Stomach smooth muscle (tissue), 2 donors: ENCODE data around the gene KCNG4.
"Not testable (repeated sequence)": the region's sequence is repeated elsewhere in the genome, so short reads cannot be mapped to it uniquely, and the experiment has no call there.

Experiments used
- H3K27ac ChIP-seq: one replicate; pipeline ENCODE4 v1.7.0; 2013; ENCODE audit warnings: mild to moderate bottlenecking, low read length, inconsistent platforms
- H3K27me3 ChIP-seq, 2 donors: one replicate each; pipeline ENCODE4 v1.7.0; 2013; ENCODE audit warnings: low read length in 2 of 2; ENCODE audit not compliant: insufficient read depth in 2 of 2, control insufficient read depth in 1 of 2
- H3K36me3 ChIP-seq, 2 donors: one replicate each; pipeline ENCODE4 v1.7.0; 2013; ENCODE audit warnings: low read length in 2 of 2; ENCODE audit not compliant: control insufficient read depth in 2 of 2, insufficient read depth in 2 of 2
- H3K4me1 ChIP-seq: one replicate; pipeline ENCODE4 v1.7.0; 2013; ENCODE audit warnings: low read length; ENCODE audit not compliant: control insufficient read depth, insufficient read depth
- H3K4me3 ChIP-seq, 2 donors: one replicate each; pipeline ENCODE4 v1.7.0; 2013; ENCODE audit warnings: low read length in 2 of 2
- H3K9ac ChIP-seq, 2 donors: one replicate each; pipeline ENCODE4 v1.7.0; 2013; ENCODE audit warnings: low read length in 2 of 2, mild to moderate bottlenecking in 1 of 2
- H3K9me3 ChIP-seq, 2 donors: one replicate each; pipeline ENCODE4 v1.7.0; 2013; ENCODE audit warnings: low read length in 2 of 2; ENCODE audit not compliant: control insufficient read depth in 2 of 2
- donor health status: healthy.
- donor health status: Pancreatic carcinoma.

Gene KCNG4

DNA sequence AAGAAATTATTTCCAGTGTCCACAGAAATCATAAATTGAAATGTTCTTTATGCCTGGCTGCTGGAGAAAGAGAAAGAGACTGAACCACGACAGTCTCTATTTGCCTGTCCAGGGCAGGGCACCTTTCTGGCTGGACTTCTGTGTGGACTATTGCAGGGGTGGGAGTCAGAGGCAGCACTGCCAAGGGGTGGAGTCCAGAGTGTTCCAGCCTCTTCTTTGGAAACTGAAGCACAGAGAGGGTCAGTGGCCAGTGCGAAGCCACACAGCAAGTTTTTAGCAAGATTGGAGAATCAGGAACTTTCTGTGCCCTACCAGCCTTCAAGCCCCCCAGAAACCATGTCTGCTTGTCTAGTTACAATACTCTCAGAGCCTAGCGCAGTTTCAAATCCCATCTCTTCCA lies 15.3 kb downstream of the KCNG4 start:
- H3K27ac ChIP-seq, result no peak overlapping the region
- H3K9ac ChIP-seq, result no peak overlapping the region
- H3K4me3 ChIP-seq, result no peak overlapping the region
- peaks cover 0 to 7% of the 10 kb centered on the region in 2 donors for H3K27me3 ChIP-seq
- H3K36me3 ChIP-seq, result no peaks in the 10 kb centered on the region
- peaks cover 9% of the 10 kb centered on the region for H3K4me1 ChIP-seq
- no peaks in the 10 kb centered on the region for H3K9me3 ChIP-seq

DNA sequence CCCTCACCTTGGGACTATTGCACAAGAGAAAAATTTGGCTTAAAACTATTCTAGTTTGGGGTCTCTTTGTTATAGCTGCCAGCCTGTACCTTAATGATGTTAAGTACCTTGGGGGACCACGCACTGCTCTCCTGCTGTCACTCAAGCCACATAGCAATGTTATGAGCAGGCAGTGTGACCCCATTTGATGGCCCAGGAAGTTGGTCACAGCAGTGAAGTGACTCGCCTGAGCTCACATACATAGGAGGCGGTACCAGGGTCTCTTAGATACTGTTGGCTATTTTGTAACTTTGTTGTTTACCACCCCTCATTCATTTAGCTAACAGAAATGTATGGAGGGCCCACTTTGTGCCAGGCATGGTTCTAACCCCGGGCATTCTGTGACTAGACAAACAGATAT lies 16.4 kb downstream of the KCNG4 start:
- Histone ChIP-seq H3K9me3 (no peaks in the 10 kb centered on the region), H3K36me3 (no peaks in the 10 kb centered on the region), H3K27ac (no peak overlapping the region), H3K27me3 (peaks cover 0 to 7% of the 10 kb centered on the region in 2 donors), H3K4me1 (peaks cover 6% of the 10 kb centered on the region), H3K4me3 (no peak overlapping the region), H3K9ac (no peak overlapping the region)

DNA sequence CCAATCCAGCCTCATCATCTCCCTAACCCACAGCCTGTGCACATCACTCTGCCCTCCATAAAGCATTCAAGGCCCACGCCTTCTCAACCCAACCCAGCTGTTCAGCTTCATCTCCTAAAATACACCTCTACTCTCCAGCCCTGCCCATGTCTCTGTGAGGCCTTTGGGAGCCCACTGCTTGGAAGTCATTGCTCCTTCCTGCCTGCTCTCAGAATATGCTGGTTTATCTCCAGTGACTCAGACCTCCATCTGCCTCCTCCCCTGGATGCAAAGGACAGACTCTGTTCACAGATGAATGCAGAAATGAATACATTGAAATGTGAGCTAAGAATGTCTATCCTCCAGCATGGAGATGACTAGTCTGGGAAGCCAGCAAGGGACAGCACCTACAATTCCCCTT lies 19.0 kb downstream of the KCNG4 start:
- Histone ChIP-seq H3K4me1 (no peaks in the 10 kb centered on the region), H3K4me3 (no peak overlapping the region), H3K9ac (no peak overlapping the region), H3K36me3 (no peaks in the 10 kb centered on the region), H3K27me3 (peaks cover 0 to 5% of the 10 kb centered on the region in 2 donors), H3K9me3 (no peaks in the 10 kb centered on the region), H3K27ac (no peak overlapping the region)

DNA sequence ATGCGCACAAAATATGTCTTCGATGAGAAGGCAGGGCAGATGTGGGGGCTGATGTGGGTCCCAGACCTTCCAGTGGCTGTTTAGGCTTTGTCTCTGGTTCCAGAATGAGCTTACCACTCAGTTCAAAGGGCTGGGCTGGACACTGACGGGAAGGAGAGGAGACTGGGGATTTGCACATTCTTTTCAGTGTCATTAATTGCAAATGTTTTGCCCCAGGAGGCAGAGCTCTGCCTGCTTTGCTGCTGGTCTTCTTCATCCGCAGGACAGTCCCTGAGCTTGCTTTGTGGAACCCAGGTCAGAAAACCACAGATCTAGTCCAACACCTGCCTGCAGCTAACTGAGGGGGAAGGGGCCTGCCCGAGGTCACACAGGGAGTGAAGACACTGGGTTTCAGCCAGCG lies 20.9 kb downstream of the KCNG4 start:
- Histone ChIP-seq H3K4me1 (no peaks in the 10 kb centered on the region), H3K9ac (no peak overlapping the region), H3K4me3 (no peak overlapping the region)

DNA sequence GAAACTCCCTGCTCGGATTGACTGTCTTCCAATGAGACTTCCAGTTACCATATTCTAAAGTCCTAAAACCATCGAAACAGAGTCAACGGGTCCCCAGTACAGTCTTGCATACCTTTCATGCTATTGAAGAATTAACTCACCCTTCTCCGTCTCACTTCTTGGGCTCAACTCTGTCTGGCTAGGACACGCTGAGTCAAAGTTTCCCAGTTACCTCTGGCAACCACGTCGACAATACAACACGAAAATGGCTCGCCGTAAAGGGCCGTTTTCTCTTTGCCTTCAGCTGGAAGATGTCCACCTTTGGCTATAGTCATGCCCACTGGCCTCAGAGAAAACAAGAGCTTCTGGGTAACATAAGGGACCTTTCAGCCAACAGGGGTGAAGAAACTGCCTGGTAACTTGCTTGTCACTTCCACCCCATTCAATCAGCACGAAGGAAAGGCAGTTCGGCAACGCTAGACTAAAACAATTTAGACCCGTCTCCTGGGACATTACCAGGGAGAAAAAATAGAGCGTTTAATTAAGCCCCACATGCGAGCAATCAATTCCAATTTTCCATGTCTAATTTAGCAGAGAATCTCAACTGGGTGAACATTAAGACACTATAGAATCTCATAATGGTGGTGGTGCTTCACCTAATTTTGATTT lies 21.5 kb downstream of the KCNG4 start:
- no peak overlapping the region for H3K9ac ChIP-seq
- no peak overlapping the region for H3K4me3 ChIP-seq
- no peaks in the 10 kb centered on the region for H3K9me3 ChIP-seq
- H3K27ac ChIP-seq, result no peak overlapping the region
- peaks cover 0 to 2% of the 10 kb centered on the region in 2 donors for H3K27me3 ChIP-seq
- no peaks in the 10 kb centered on the region for H3K4me1 ChIP-seq
- no peaks in the 10 kb centered on the region for H3K36me3 ChIP-seq

More for the DNA sequence above, 20.9 kb downstream of the KCNG4 start:
- Histone ChIP-seq H3K36me3 (no peaks in the 10 kb centered on the region), H3K9me3 (no peaks in the 10 kb centered on the region), H3K27ac (no peak overlapping the region), H3K27me3 (peaks cover 0 to 2% of the 10 kb centered on the region in 2 donors)

DNA sequence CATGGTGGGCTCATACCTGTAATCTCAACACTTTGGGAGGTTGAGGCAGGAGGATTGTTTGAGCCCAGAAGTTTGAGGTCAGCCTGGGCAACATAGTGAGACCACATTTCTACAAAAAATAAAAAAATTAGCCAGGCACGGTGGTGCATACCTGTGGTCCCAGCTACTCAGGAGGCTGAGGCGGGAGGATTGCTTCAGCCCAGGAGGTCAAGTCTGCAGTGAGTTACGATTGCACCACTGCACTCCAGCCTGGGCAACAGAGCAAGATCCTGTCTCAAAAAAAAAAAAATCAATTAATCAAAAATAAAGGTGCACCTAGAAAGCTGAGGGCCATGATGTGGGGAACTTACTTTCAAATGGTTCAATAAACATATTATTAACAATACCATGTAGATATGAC lies 23.7 kb downstream of the KCNG4 start:
- H3K27me3 ChIP-seq, H3K4me3 ChIP-seq, H3K4me1 ChIP-seq, H3K36me3 ChIP-seq, H3K9me3 ChIP-seq, H3K9ac ChIP-seq, H3K27ac ChIP-seq: not testable (repeated sequence)

DNA sequence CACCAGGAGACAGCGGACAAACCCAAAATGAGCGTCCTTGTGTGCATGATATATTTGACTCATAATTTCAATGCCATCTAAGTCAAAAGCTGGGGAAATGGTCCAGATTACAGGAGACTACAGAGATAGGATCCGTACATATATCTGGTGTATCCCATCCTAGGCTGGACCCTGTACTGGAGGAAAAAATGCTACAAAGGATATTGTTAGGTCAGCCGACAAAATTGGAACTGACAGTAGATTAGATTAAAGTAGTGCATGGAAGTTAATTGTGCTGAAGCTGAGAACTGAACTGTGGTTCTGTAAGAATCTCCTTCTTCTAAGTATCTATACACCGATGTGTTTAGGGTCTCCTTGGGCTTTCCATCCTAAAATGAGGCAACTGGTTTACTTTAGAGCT lies 24.3 kb downstream of the KCNG4 start:
- no peaks in the 10 kb centered on the region for H3K9me3 ChIP-seq
- peaks cover 0 to 2% of the 10 kb centered on the region in 2 donors for H3K27me3 ChIP-seq
- no peaks in the 10 kb centered on the region for H3K4me1 ChIP-seq
- no peak overlapping the region for H3K9ac ChIP-seq
- H3K36me3 ChIP-seq, result no peaks in the 10 kb centered on the region
- H3K27ac ChIP-seq, result no peak overlapping the region
- no peak overlapping the region for H3K4me3 ChIP-seq

DNA sequence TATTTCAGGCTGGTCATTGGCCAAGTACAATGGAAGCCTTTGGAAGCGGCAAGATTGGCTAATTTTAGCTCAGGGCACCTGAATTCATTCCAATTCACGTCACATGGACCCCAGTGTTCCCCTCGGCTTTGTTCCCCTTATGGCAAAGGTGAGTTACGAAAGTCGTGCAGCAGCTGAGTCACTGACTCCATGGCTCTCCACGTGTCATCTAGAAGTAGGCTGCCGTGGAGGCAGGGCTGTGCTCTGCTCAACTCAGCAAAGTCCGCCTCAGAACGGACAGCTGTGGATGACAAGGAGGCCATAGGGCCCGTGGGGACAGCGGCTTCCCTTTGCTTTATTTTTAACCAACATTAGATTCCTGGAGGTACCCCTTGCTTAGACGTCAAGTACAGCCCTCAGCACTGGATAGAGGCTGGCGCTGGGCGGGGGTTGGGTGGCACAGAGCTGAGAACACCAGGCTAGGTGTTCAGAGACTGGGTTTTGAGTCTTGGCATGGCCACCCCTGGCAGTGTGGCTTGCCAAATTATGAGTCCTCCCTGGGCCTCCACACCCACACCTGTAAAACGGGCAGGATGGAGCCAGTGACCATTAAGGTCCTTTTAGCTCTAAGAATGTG lies 25.3 kb downstream of the KCNG4 start:
- Histone ChIP-seq H3K27ac (no peak overlapping the region), H3K27me3 (peaks cover 0 to 2% of the 10 kb centered on the region in 2 donors), H3K9me3 (no peaks in the 10 kb centered on the region), H3K9ac (no peak overlapping the region), H3K4me3 (no peak overlapping the region), H3K4me1 (no peaks in the 10 kb centered on the region), H3K36me3 (no peaks in the 10 kb centered on the region)

DNA sequence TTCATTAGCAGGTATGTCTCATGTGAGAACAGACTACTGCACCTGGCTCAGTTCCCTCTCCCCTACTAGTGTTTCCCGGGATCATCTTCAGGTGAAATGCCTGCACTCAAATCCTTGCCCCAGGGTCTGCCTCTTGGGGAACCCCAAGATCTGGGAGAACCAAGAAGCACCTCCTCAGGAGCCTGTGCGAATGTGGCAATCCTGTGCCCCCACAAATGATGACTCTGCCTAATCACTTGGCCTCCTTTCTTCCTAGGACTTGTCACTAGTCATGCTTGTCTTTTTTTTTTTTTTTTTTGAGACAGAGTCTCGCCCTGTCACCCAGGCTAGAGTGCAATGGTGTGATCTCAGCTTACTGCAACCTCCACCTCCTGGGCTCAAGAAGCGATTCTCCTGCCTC lies 27.2 kb downstream of the KCNG4 start:
- Histone ChIP-seq H3K27ac (no peak overlapping the region), H3K9ac (no peak overlapping the region), H3K4me3 (no peak overlapping the region), H3K27me3 (peaks cover 0 to 2% of the 10 kb centered on the region in 2 donors), H3K4me1 (no peaks in the 10 kb centered on the region), H3K9me3 (no peaks in the 10 kb centered on the region), H3K36me3 (no peaks in the 10 kb centered on the region)

DNA sequence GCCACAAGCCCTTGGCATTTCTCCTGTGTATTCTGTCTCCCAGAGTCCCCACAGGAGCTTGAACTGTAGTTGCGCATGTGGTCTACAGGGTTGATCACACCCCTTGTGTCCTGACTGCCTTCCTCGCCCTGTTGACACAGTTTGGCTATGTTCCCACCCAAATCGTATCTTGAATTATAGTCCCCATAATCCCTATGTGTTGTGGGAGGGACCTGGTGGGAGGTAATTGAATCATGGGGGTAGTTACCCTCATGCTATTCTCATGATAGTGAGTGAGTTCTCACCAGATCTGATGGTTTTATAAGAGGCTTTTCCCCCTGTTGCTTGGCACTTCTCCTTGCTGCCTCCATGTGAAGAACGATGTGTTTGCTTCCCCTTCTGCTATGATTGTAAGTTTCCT lies 27.7 kb downstream of the KCNG4 start:
- Histone ChIP-seq H3K27ac (no peak overlapping the region), H3K9me3 (no peaks in the 10 kb centered on the region), H3K4me1 (no peaks in the 10 kb centered on the region), H3K36me3 (no peaks in the 10 kb centered on the region), H3K27me3 (peaks cover 0 to 2% of the 10 kb centered on the region in 2 donors), H3K9ac (no peak overlapping the region), H3K4me3 (no peak overlapping the region)

DNA sequence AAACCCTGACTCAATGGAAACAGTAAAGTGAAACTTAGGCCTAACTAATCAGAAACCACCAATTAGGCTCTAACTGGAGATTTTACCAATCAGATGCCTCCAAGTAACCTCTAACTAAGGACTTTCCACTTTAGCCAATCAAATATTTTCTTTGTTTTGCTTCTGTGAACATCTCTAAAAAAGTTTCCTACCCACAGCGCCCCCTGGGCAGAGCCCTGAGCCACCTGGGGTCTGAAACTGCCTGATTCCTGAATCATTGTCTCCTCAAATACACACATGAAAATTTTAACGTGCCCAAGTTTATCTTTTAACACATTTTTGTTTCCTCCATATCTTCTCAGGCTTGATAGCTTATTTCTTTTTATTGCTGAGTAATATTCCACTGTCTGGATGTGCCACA lies 29.8 kb downstream of the KCNG4 start:
- Histone ChIP-seq H3K27ac (no peak overlapping the region), H3K36me3 (no peaks in the 10 kb centered on the region), H3K4me3 (no peak overlapping the region), H3K9me3 (no peaks in the 10 kb centered on the region), H3K4me1 (no peaks in the 10 kb centered on the region), H3K27me3 (no peaks in the 10 kb centered on the region), H3K9ac (no peak overlapping the region)
